GM12864 (cell line): ENCODE data around the gene ADAM30.

Experiments
- DNase-seq: peaks from one replicate; pipeline ENCODE4 v3.0.0-alpha.2; 2011; ENCODE audit warnings: low read depth
- H3K4me3 ChIP-seq: 2 replicates; pipeline ENCODE4 v1.5.1; 2011; ENCODE audit warnings: mild to moderate bottlenecking, low read depth, low read length, control low read depth
- CTCF ChIP-seq: IDR thresholded peaks from 2 replicates; pipeline ENCODE4 v1.5.1; 2011; ENCODE audit warnings: low read depth, mild to moderate bottlenecking, moderate library complexity, low read length, control low read depth, inconsistent platforms; ENCODE audit errors: missing control alignments

ADAM30 gene

GRCh38 chr1:119898530-119898929 lies 2.2 kb upstream of the ADAM30 start:
- DNase-seq = no peak
- H3K4me3 ChIP-seq = no peak overlapping the region
- TF ChIP-seq CTCF = no peak

- H3K4me3 ChIP-seq = no peak overlapping the region
- TF ChIP-seq CTCF = no peak
- DNase-seq = no peak
These were observed 1.2 kb downstream of the ADAM30 start for GRCh38 chr1:119895102-119895501.

GRCh38 chr1:119893827-119894700 lies 2.3 kb downstream of the ADAM30 start:
- DNase-seq = no peak
- no peak for TF ChIP-seq CTCF
- H3K4me3 ChIP-seq = no peak overlapping the region

- no peak for DNase-seq
- TF ChIP-seq CTCF = no peak
- no peak overlapping the region for H3K4me3 ChIP-seq
These were observed 3.0 kb downstream of the ADAM30 start for GRCh38 chr1:119893238-119893791.

- TF ChIP-seq CTCF = no peak
- no peak overlapping the region for H3K4me3 ChIP-seq
- no peak for DNase-seq
These were observed 4.9 kb downstream of the ADAM30 start for GRCh38 chr1:119891386-119891785.

- no peak overlapping the region for H3K4me3 ChIP-seq
- TF ChIP-seq CTCF = no peak
- DNase-seq = no peak
These were observed 7.8 kb downstream of the ADAM30 start for GRCh38 chr1:119888476-119888875.
